Measurements from ENCODE around the gene PCNP. TPM values are rescaled to one million over a fixed set of nuclear protein-coding genes. Genes with fewer than 3 reads are reported as not detected.

PCNP gene
- total RNA-seq, 4 donors from 2014 or later: 62.6 to 97.9 (median 77.1) TPM

- ATAC-seq (ENCODE audit: low FRiP score): no peak
- TF ChIP-seq, protein P1, sequence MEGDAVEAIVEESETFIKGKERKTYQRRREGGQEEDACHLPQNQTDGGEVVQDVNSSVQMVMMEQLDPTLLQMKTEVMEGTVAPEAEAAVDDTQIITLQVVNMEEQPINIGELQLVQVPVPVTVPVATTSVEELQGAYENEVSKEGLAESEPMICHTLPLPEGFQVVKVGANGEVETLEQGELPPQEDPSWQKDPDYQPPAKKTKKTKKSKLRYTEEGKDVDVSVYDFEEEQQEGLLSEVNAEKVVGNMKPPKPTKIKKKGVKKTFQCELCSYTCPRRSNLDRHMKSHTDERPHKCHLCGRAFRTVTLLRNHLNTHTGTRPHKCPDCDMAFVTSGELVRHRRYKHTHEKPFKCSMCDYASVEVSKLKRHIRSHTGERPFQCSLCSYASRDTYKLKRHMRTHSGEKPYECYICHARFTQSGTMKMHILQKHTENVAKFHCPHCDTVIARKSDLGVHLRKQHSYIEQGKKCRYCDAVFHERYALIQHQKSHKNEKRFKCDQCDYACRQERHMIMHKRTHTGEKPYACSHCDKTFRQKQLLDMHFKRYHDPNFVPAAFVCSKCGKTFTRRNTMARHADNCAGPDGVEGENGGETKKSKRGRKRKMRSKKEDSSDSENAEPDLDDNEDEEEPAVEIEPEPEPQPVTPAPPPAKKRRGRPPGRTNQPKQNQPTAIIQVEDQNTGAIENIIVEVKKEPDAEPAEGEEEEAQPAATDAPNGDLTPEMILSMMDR (IDR thresholded peaks at IDR 0.05): no peak
- DNase-seq (ENCODE audit: low spot score): no peak
Observed at GRCh38 chr3:101571028-101571895, 2.7 kb upstream of the PCNP start.

DNA sequence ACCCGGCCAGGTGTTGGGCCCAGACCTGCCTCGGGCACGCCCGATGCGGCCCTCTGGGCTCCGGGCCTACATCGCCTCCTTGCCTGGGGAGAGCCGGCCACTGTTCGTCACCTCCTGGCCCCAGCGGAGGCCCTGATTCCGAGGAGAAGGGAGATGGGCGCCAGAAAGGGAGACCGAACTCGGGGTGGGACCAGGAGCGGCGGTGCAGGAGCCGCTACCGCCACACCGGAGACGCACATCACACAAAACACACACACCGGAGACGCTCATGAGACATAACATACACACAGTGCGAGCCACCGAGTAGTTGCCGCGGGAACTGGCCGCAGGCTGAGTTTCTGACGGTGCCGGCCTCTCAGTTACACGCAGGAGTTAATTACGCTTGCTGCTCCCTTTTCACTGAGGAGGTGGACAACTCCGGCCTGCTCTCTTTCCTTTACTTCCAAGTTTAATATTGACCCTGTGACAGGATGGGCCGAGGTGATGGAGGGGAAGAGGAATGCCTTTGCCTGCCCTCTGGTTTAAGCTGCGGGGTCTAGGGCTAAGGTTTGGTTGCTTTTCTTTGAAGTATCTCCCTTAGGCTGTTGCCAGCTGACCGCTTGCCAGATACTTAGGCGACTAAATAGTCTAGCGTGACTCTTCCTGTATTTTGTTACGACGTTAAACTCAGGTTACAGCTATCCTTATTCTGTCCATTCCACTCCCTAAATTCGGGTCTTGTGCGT, 570 bp downstream of the PCNP start:
- peak; percentile 82 for ATAC-seq (ENCODE audit: low FRiP score)
- DNase-seq (ENCODE audit: low spot score): no peak

DNA sequence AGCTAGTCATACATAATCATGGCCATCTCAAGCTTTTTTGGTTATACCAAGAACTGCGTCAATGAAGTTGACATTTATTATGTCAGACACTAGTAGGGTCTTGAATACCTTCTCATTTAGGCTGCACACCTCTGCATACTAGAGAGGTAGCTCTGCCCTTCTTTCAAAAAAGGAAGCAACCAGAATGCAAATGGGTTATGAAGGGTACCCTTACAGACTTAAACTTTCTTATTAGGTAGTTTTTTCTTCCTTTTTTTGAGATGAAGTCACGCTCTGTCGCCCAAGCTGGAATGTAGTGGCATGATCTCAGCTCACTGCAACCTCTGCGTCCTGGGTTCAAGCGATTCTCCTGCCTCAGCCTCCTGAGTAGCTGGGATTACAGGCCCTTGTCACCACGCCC, 3.3 kb downstream of the PCNP start:
- no peak for ATAC-seq (ENCODE audit: low FRiP score)
- TF ChIP-seq, protein P1 (IDR thresholded peaks at IDR 0.05): no peak

More for the DNA sequence above, 570 bp downstream of the PCNP start:
- TF ChIP-seq, protein P1 (IDR thresholded peaks at IDR 0.05): no peak

DNA sequence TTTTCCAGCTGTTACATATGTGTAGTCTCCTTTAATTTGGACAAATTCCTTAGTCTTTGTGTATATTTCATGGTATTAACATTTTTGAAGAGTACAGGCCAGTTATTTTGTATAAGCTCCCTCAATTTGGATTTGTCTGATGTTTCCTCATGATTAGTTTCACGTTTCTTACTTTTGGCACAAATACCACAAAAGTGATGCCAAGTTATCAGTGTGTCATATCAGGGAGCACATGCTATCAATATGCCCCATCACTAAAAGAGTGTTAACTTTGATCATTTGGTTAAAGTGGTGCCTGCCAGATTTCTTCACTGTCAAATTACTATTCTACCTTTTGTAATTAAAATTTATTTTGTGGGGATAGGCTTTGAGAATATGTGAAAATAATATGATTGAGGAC, 14.6 kb downstream of the PCNP start:
- DNase-seq (ENCODE audit: low spot score) (no peak), ATAC-seq (ENCODE audit: low FRiP score) (no peak)
- TF ChIP-seq, protein P1 (IDR thresholded peaks at IDR 0.05): no peak

More for the DNA sequence above, 3.3 kb downstream of the PCNP start:
- no peak for DNase-seq (ENCODE audit: low spot score)

GRCh38 chr3:101591071-101591470, 17.1 kb downstream of the PCNP start:
- TF ChIP-seq, protein P1 (IDR thresholded peaks at IDR 0.05): no peak
- ATAC-seq (ENCODE audit: low FRiP score): no peak
- no peak for DNase-seq (ENCODE audit: low spot score)

DNA sequence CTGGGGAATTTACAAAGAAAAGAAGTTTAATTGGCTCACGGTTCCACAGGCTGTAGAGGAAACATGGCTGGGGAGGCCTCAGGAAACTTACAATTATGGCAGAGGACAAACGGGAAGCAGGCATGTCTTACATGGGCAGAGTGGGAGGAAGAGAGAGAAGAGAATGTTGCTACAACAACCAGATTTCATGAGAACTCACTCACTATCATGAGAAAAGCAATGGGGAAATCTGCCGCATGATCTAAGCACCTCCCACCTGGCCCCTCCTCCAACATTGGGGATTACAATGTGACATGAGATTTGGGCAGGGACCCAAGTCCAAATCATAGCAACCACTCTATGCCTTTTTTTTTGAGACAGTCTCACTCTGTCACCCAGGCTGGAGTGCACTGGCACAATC, 28.8 kb downstream of the PCNP start:
- TF ChIP-seq, protein P1 (IDR thresholded peaks at IDR 0.05): no peak
- DNase-seq (ENCODE audit: low spot score) (no peak), ATAC-seq (ENCODE audit: low FRiP score) (no peak)

Measured in omental fat pad (tissue), 4 donors.